GM19035 (cell line): ENCODE data around the gene OR52E4.

Source experiments
- ATAC-seq: cut with Tn5 transposase; IDR thresholded peaks from one replicate; pipeline ENCODE4 v1.9.1; 2021; ENCODE audit not compliant: unreplicated experiment

OR52E4 gene

DNA sequence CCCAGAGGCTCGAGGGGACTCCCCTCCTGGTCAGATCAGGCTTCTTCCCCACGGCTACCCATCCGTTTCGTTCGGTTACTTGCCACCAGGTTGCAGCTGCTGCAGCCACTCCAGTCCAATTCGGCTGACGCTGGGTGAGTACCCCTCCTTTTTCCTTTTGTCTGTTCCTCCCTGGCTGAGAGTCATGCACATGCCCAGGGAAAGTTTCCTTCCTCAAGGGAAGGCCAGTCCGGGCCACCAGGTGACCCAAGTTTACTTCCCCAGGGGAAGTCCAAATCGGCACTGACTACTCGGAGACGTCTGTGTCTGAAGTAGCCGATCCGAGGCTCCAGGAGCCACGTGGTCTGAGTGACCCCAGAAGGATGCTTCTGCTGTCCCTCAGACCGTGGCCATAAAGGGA lies 48.4 kb downstream of the OR52E4 start:
- ATAC-seq, result no peak

DNA sequence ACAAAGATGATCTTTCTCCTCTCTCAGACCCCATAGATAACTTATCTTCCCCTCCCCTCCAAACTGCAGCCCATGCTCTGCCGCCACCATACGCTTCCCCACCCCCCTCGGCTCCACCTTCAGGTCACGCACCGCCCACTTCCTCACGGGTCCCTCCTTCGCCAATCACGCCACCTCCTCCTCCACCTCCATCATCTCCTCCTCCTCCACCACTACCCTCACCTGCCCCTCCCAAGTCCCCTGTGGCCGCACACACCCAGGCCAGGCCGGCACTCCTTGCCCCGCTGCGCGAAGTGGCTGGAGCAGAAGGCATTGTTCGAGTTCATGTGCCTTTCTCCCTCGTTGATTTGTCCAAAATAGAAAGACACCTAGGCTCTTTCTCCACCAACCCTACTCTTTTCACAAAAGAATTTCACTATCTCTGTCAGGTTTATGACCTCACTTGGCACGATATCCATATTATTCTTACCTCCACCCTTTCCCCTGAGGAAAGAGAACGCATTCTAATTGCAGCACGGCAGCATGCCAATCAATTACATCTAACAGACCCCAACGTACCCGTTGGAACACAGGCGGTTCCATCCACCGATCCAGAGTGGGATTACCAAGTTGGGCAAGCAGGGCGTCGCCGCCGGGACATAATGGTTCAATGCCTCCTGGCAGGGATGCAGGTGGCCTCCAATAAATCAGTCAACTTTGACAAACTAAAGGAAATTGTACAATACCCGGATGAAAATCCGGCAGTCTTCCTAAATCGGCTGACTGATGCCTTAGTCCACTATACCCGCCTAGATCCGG lies 49.3 kb downstream of the OR52E4 start:
- no peak for ATAC-seq

DNA sequence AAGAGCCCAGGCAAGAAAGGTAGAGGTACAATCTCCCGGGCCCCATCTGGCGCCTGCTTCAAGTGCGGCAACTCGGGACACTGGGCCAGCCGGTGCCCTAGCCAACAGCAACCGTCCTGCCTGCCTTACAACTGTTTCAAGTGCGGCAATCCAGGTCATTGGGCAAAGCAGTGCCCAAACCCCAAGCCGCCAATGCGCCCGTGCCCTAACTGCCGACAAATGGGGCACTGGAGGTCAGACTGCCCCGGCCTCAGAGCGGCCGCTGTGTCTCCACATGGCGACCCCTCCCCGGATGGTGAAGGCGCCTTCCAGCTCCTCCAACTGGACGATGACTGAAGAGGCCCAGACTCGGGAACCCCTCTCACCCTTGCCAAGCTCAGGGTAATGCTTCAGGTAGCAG lies 50.2 kb downstream of the OR52E4 start:
- no peak for ATAC-seq

DNA sequence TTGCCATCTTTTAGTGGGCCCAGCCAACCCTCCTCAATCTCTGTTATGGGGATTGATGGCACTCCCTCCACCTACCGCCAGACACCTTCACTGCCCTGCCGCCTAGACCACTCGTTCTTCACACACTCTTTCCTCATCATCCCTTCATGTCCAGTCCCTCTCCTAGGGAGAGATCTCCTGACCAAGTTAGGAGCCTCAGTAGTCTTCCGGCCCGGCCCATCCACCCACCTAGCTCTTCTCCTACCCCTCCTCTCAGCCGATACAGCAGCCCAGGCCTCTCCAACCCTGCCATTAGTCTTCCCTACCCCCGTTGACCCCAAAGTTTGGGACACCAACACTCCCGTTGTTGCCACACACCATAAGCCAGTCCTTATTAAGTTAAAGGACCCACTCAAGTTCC lies 50.6 kb downstream of the OR52E4 start:
- ATAC-seq, result no peak

DNA sequence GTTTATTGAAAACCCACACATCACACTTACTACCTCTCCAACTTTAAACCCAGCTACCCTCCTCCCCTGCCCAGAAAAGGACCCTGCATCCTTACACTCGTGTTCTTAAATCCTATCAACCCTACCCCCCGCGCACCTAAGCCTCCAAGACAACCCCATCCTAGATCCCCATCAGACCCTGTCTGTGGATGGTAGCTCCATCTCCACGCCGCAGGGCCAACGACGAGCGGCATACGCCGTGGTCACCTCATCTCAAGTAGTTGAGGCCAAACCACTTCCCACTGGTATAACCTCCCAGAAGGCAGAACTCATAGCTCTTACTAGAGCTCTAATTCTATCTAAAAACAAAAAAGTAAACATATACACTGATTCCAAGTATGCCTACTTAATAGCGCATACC lies 52.2 kb downstream of the OR52E4 start:
- no peak for ATAC-seq

DNA sequence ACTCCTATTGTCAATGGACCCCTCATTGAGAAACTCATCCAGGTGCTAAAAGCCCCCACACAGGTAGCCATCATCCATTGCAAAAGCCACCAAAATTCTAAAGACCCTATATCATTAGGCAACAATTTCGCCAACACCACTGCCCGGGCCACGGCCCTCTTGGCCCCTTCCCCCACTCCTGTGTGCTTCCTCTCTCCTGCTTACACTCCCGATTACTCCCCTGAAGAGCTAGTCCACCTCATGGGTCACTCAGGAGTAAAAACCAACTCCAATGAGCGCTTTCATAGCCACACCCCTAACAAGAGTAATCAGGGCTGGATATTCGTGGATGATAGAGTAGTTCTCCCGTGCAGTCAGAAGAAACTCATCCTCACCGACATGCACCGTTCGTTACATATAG lies 52.7 kb downstream of the OR52E4 start:
- no peak for ATAC-seq
